ENCODE data around the gene POMT2. TPM values are rescaled to one million over a fixed set of nuclear protein-coding genes. Genes with fewer than 3 reads are reported as not detected.

Gene POMT2
- total RNA-seq, 1 donor from 2014 or later = 29.4 TPM

- TF ChIP-seq CTCF (IDR thresholded peaks at IDR 0.05) = no peak
- intact Hi-C loops (cut with DNase I) = no loop called here
- Histone ChIP-seq H3K9me3 (no peaks in the 10 kb centered on the region), H3K4me3 (no peak overlapping the region), H3K4me1 (no peaks in the 10 kb centered on the region), H3K36me3 (peaks cover 24% of the 10 kb centered on the region), H3K27ac (no peak overlapping the region), H3K27me3 (peaks cover 9% of the 10 kb centered on the region)
- no peak for DNase-seq
- ATAC-seq = no peak
These were observed 44.3 kb downstream of the POMT2 start for GRCh38 chr14:77276295-77276935.

- Histone ChIP-seq H3K9me3 (no peaks in the 10 kb centered on the region), H3K27ac (no peak overlapping the region), H3K4me1 (no peaks in the 10 kb centered on the region), H3K27me3 (peaks cover 17% of the 10 kb centered on the region), H3K36me3 (peaks cover 22% of the 10 kb centered on the region), H3K4me3 (no peak overlapping the region)
- TF ChIP-seq CTCF (IDR thresholded peaks at IDR 0.05) = no peak
- intact Hi-C loops (cut with DNase I) = no loop called here
- ATAC-seq = no peak
- no peak for DNase-seq
These were observed 45.1 kb downstream of the POMT2 start for GRCh38 chr14:77275601-77276017.

- Histone ChIP-seq H3K27ac (no peak overlapping the region), H3K27me3 (peaks cover 22% of the 10 kb centered on the region), H3K4me1 (no peaks in the 10 kb centered on the region), H3K4me3 (no peak overlapping the region), H3K9me3 (no peaks in the 10 kb centered on the region), H3K36me3 (peaks cover 22% of the 10 kb centered on the region)
- ATAC-seq (no peak), DNase-seq (no peak)
- no peak for TF ChIP-seq CTCF (IDR thresholded peaks at IDR 0.05)
- intact Hi-C loops (cut with DNase I) = no loop called here
These were observed 45.6 kb downstream of the POMT2 start for GRCh38 chr14:77275041-77275580.

- Histone ChIP-seq H3K27ac (no peak overlapping the region), H3K9me3 (no peaks in the 10 kb centered on the region), H3K4me1 (no peaks in the 10 kb centered on the region), H3K36me3 (peaks cover 10% of the 10 kb centered on the region), H3K27me3 (peaks cover 22% of the 10 kb centered on the region), H3K4me3 (no peak overlapping the region)
- intact Hi-C loops (cut with DNase I) = no loop called here
- TF ChIP-seq CTCF (IDR thresholded peaks at IDR 0.05) = no peak
- no peak for ATAC-seq
- no peak for DNase-seq
These were observed 46.9 kb downstream of the POMT2 start for GRCh38 chr14:77273796-77274195.

- H3K9me3 ChIP-seq = no peaks in the 10 kb centered on the region
- no peak overlapping the region for H3K27ac ChIP-seq
- DNase-seq (no peak), ATAC-seq (no peak)
- H3K27me3 ChIP-seq = peaks cover 31% of the 10 kb centered on the region
- intact Hi-C loops (cut with DNase I) = no loop called here
- peaks cover 4% of the 10 kb centered on the region for H3K36me3 ChIP-seq
- no peak overlapping the region for H3K4me3 ChIP-seq
- H3K4me1 ChIP-seq = no peaks in the 10 kb centered on the region
- TF ChIP-seq CTCF (IDR thresholded peaks at IDR 0.05) = no peak
These were observed 48.4 kb downstream of the POMT2 start for GRCh38 chr14:77272261-77272660.

All from upper lobe of right lung (tissue), 1 donor.